ENCODE measurements around the gene ENKUR.

ENKUR gene

DNA sequence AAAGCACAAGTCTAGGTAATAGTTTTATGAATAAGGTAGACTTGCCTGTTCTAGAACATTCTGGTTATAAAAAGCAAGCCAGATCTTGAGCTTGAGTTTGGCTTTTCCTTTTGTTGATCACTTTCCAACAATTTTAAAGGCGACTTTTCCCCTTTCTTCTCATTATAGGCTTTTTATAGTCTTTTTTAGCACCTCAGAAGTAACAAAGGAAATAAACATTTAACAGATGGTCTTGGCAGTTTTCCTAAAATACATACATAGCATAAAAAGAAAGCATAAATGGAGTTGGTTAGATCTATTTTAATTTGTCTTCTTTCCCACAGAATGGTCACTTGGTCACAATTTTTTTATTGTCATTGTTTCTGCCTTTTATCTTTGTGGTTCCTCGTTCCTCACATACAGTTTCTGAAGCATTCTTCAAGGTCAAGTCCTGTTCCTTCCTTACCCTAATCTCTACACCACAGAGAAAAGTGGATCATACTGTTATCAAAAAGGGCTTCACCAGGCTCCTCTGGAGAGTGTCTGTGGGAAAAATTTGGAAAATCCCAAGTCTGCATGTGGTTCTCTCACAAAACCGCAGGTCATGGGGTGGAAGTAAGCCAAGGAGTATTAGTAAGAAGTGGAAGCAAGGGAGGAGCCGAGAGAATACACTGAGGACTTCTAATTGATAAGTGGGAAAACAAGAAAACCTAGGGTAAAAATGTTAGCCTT is 31.8 kb upstream of the ENKUR start:
- H3K9ac ChIP-seq: no peak overlapping the region
- no peaks in the 10 kb centered on the region for H3K36me3 ChIP-seq (ENCODE audit: insufficient read depth)
- H3K27ac ChIP-seq: no peak overlapping the region
- no peak overlapping the region for H3K4me3 ChIP-seq (IDR thresholded peaks at IDR 0.05; ENCODE audit: insufficient read depth, low read depth, low read length)
- no peaks in the 10 kb centered on the region for H3K27me3 ChIP-seq (ENCODE audit: insufficient read depth, low read depth)
- H2AFZ ChIP-seq (ENCODE audit: low read depth): no peak overlapping the region
- H3K4me1 ChIP-seq (ENCODE audit: low read depth, poor library complexity, severe bottlenecking): no peaks in the 10 kb centered on the region
- H3K79me2 ChIP-seq (ENCODE audit: insufficient read depth, low read depth): no peaks in the 10 kb centered on the region
- H3K4me2 ChIP-seq: no peak overlapping the region
- H4K20me1 ChIP-seq (ENCODE audit: insufficient read depth): no peaks in the 10 kb centered on the region
- TF ChIP-seq, protein P1, sequence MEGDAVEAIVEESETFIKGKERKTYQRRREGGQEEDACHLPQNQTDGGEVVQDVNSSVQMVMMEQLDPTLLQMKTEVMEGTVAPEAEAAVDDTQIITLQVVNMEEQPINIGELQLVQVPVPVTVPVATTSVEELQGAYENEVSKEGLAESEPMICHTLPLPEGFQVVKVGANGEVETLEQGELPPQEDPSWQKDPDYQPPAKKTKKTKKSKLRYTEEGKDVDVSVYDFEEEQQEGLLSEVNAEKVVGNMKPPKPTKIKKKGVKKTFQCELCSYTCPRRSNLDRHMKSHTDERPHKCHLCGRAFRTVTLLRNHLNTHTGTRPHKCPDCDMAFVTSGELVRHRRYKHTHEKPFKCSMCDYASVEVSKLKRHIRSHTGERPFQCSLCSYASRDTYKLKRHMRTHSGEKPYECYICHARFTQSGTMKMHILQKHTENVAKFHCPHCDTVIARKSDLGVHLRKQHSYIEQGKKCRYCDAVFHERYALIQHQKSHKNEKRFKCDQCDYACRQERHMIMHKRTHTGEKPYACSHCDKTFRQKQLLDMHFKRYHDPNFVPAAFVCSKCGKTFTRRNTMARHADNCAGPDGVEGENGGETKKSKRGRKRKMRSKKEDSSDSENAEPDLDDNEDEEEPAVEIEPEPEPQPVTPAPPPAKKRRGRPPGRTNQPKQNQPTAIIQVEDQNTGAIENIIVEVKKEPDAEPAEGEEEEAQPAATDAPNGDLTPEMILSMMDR (conservative IDR thresholded peaks at IDR 0.05; ENCODE audit: low read depth, low read length): no peak

DNA sequence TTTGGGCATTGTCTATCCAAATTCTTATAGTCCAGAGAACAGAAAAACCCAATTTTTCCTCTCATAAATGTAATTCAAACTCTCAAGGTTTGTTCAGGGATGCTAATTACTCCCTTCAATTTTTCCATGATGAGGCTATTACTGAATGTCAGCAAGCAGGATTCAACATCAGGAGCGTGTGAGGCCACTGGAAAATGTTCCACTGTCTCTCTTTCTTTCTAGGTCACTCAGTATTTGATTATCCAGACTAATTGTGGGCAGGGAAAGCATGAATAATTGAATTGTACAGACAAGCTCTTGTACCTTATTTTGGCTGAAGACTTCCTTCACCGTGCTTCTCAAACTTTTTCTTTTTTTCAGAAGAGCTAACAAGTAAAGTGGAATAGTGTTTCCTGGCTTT is 31.1 kb upstream of the ENKUR start:
- no peaks in the 10 kb centered on the region for H3K27me3 ChIP-seq (ENCODE audit: insufficient read depth, low read depth)
- no peak overlapping the region for H3K4me3 ChIP-seq (IDR thresholded peaks at IDR 0.05; ENCODE audit: insufficient read depth, low read depth, low read length)
- no peak overlapping the region for H2AFZ ChIP-seq (ENCODE audit: low read depth)
- H3K27ac ChIP-seq: no peak overlapping the region
- H3K4me1 ChIP-seq (ENCODE audit: low read depth, poor library complexity, severe bottlenecking): no peaks in the 10 kb centered on the region
- TF ChIP-seq, protein P1 (conservative IDR thresholded peaks at IDR 0.05; ENCODE audit: low read depth, low read length): no peak
- no peak overlapping the region for H3K9ac ChIP-seq
- H3K4me2 ChIP-seq: no peak overlapping the region
- no peaks in the 10 kb centered on the region for H3K36me3 ChIP-seq (ENCODE audit: insufficient read depth)
- H4K20me1 ChIP-seq (ENCODE audit: insufficient read depth): no peaks in the 10 kb centered on the region
- H3K79me2 ChIP-seq (ENCODE audit: insufficient read depth, low read depth): no peaks in the 10 kb centered on the region

DNA sequence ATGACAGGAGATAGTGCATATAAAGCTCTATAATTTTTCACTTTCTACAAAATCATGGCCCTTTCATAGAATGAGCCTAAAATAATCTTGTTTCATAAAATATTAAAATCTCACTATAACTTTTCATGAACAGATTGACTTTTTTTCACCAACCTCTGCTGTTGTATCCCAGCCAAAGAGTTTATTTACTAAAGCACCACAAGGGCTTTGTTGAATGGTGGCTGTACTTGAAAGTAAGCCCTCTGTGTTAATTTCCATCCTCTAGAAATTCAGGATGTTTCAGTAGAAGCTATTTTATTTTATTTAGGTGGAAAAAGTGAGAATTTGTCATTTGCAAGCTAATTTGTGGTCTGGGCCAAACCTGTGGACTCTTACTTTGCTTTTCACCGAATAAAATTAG is 30.7 kb upstream of the ENKUR start:
- no peak overlapping the region for H2AFZ ChIP-seq (ENCODE audit: low read depth)
- TF ChIP-seq, protein P1 (conservative IDR thresholded peaks at IDR 0.05; ENCODE audit: low read depth, low read length): no peak

DNA sequence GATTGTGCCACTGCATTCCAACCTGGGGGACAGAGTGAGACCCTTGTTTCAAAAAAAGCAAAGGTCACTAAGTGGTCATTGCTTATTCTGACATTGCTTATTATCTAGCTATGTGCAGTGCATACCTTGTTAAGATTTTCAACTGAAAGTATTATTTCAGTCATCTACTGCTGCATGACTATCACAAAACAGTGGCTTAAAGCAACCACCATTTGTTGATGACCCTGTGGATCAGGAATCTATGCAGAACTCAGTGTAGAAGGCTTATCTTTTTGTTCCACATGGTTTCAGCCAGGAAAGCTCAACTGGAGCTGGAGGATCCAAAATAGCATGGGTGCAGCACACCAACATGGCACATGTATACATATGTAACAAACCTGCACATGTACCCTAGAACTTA is 23.6 kb upstream of the ENKUR start:
- Histone ChIP-seq H3K27ac (no peak overlapping the region), H3K27me3 (ENCODE audit: insufficient read depth, low read depth) (no peaks in the 10 kb centered on the region), H3K9ac (no peak overlapping the region), H4K20me1 (ENCODE audit: insufficient read depth) (no peaks in the 10 kb centered on the region), H3K79me2 (ENCODE audit: insufficient read depth, low read depth) (no peaks in the 10 kb centered on the region), H3K36me3 (ENCODE audit: insufficient read depth) (no peaks in the 10 kb centered on the region), H3K4me1 (ENCODE audit: low read depth, poor library complexity, severe bottlenecking) (no peaks in the 10 kb centered on the region), H2AFZ (ENCODE audit: low read depth) (no peak overlapping the region), H3K4me3 (IDR thresholded peaks at IDR 0.05; ENCODE audit: insufficient read depth, low read depth, low read length) (no peak overlapping the region), H3K4me2 (no peak overlapping the region)
- TF ChIP-seq, protein P1 (conservative IDR thresholded peaks at IDR 0.05; ENCODE audit: low read depth, low read length): no peak

More for the DNA sequence above, 30.7 kb upstream of the ENKUR start:
- Histone ChIP-seq H3K79me2 (ENCODE audit: insufficient read depth, low read depth) (no peaks in the 10 kb centered on the region), H3K4me1 (ENCODE audit: low read depth, poor library complexity, severe bottlenecking) (no peaks in the 10 kb centered on the region), H3K27ac (no peak overlapping the region), H3K36me3 (ENCODE audit: insufficient read depth) (no peaks in the 10 kb centered on the region), H3K9ac (no peak overlapping the region), H4K20me1 (ENCODE audit: insufficient read depth) (no peaks in the 10 kb centered on the region), H3K27me3 (ENCODE audit: insufficient read depth, low read depth) (no peaks in the 10 kb centered on the region), H3K4me3 (IDR thresholded peaks at IDR 0.05; ENCODE audit: insufficient read depth, low read depth, low read length) (no peak overlapping the region), H3K4me2 (no peak overlapping the region)

Measured in KMS-11 (cell line).